IPS-NIHi11 (cell line): Measurements from ENCODE around the gene COL4A6.
"Not testable (repeated sequence)": the region's sequence is repeated elsewhere in the genome, so short reads cannot be mapped to it uniquely, and the experiment has no call there.

Source experiments
- DNase-seq: peaks from one replicate; pipeline ENCODE4 v3.0.0; 2012; ENCODE audit warnings: mixed read lengths, low spot score

Gene COL4A6

GRCh38 chrX:108399418-108400165, 38.6 kb downstream of the COL4A6 start:
- DNase-seq, result no peak

GRCh38 chrX:108397627-108398391, 40.4 kb downstream of the COL4A6 start:
- DNase-seq, result no peak

DNA sequence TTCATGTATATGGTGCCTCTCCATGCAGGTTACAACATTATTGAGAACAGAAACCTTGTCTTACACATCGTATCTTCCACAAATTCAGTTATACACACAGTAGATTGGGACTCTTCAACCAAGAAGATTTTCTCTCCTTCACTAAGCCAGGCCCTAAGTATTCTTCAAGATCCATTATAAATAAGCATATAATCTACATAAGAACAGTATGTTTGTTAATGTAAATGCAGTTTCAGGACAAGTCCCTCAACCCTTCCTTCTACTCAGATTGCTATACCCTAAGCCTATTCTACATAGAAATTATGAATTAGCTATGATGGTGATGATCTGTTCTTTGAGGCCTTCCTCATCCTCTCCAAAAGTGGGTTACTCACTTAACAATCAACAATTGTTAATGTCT, 41.2 kb downstream of the COL4A6 start:
- DNase-seq, result no peak

DNA sequence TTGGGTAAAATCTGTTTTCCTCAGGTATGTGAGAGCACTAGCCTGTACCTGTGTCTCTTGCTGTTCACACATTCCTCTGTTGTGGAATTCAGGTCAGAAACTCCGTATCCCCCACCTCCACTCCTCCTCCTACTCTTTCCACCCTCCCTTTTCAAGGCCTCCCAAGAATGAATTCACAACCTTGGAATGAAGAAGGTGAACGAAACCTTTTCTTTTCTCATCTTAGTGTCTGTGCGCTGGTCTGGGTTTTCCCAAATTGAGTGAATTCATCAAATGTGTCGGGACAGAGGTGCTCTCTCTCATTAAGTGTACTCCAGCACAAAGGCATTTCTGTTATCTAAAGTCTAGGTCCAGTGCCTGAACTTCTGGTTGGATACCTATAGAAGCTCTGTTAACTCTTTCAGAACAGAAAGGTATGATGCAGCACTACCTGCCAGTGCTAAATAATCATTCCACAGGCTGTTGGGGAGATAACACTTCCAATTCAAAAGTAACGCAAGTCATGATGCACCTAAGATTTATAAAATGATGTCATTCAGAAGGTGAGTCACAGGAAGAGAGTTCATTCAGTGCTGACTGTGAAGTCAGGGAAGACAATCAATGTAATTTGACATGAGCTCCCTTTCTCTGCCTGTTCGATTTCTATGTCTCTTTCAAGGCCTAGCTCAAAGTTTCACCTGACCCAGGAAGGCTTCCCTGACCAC, 41.9 kb downstream of the COL4A6 start:
- DNase-seq, result peak; percentile 21

DNA sequence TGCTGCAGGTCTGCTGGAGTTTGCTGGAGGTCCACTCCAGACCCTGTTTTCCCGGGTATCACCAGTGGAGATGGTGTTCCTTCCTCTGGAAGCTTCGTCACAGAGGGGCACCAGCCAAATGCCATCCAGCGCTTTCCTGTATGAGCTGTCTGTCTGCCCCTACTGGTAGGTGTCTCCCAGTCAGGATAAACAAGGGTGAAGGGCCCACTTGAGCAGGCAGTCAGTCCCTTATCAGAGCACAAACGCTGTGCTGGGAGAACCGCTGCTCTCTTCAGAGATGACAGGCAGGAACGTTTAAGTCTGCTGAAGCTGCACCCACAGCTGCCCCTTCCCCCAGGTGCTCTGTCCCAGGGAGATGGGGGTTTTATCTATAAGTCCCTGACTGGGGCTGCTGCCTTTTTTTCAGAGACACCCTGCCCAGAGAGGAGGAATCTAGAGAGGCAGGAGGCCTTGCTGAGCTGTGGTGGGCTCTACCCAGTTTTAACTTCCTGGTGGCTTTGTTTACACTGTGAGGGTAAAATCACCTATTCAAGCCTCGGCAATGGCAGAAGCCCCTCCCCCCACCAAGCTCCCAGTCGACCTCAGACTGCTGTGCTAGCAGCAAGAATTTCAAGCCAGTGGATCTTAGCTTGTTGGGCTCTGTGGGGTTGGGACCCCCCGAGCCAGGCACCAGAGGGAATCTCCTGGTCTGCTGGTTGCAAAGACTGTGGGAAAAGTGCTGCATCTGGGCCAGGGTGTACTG, 47.1 kb downstream of the COL4A6 start:
- DNase-seq, result not testable (repeated sequence)

GRCh38 chrX:108384783-108385182, 53.4 kb downstream of the COL4A6 start:
- no peak for DNase-seq

DNA sequence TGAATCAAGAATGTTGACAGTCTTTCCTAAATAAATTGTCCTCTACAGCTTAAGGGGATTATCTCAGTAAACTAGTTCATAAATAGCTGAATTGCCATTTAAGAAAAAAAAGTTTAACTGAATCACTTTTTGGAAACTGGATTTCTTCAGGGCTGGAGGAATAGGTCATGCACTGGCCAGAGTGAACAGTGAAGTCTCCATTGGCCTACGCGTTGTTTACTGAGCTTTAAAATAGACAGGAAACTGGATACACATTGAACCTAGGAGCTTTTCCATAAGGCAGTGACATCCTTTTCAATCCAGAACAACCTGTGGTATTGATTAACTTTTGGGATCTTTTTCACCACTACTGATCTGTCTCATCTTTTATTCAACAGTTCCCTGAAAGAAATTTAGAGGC, 58.0 kb downstream of the COL4A6 start:
- no peak for DNase-seq

DNA sequence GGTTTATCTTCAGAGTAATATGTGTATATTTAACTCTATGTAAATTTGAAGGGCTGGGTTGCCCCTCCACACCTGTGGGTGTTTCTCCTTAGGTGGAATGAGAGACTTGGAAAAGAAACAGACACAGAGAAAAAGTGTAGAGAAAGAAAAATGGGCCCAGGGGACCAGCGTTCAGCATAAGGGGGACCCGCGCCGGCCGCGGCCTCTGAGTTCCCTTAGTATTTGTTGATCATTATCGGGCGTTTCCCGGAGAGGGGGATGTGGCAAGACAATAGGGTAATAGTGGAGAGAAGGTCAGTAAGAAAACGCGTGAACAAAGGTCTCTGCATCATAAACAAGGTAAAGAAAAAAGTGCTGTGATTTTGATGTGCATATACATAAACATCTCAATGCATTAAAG, 61.4 kb downstream of the COL4A6 start:
- DNase-seq, result not testable (repeated sequence)

- not testable (repeated sequence) for DNase-seq
These were observed 62.6 kb downstream of the COL4A6 start for GRCh38 chrX:108375591-108375990.

GRCh38 chrX:108366644-108367406, 71.4 kb downstream of the COL4A6 start:
- DNase-seq, result no peak

DNA sequence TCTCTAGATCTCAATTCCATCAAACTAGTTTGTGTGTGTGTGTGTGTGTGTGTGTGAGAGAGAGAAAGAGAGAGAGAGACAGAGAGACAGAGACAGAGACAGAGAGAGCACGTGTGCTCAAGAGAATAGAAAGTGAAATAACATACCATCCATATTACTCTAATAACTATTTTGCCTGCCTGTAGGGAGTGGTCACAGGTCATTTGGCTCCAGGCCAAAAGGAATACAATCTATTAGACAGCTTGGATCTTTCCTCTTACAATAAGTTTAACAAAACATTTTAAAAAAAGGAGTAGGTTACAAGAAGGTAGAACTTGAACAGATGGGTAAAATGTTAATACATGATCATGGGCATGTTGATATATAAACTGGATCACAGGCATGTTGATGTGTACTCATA, 76.2 kb downstream of the COL4A6 start:
- no peak for DNase-seq

DNA sequence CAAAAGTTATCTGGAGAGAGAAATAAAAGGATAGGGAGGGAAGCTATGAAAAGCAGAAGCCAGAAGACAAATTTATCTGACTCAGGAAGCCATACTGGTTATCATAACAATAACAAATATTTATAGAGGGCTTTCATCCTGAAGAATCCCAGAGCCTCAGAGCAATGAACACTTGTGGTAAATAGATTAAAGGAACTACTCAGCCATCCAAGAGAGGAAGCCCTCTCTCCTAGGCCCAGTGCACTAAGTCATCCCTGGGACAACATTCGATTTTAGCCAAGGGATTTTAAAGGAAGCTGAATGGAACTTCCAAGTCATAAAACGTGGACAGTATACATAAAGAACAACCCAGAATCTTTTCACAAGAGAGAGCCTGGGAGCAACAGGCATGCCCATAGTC, 76.9 kb downstream of the COL4A6 start:
- no peak for DNase-seq

DNA sequence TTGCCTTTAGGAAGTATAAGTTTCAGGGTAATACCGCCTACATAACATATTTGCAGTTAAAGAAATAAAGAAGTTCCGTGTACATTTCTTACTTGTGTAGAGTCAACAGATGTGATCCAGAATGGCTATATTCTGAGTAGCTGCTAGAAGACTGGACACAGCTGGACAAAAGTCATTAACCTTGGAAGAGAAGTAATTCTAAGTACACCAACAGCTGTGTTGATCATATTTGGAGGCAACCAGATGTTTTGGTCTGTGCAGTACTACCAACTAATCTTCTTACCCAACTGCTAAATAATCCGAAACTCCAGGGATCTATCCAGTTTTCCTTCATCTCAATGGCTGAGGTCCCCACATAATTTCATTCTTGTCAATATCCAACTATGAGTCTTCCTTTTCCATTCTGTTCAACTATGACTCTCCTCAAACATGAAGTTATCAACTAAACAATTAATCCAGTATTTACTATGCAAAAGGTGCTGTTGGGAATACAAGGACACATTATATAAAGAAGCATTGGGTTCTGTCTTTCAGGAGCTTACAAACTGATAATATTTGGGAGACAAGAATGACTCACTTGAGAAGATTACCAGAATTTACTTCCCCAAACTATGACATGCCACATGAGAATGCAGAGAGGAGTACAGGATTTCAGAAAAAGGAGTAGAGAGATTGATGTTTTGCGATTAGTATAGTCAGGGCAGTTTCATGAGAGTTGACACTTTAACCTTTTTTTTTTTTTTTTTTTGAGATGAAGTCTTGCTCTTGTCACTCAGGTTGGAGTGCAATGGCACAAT, 78.2 kb downstream of the COL4A6 start:
- no peak for DNase-seq

DNA sequence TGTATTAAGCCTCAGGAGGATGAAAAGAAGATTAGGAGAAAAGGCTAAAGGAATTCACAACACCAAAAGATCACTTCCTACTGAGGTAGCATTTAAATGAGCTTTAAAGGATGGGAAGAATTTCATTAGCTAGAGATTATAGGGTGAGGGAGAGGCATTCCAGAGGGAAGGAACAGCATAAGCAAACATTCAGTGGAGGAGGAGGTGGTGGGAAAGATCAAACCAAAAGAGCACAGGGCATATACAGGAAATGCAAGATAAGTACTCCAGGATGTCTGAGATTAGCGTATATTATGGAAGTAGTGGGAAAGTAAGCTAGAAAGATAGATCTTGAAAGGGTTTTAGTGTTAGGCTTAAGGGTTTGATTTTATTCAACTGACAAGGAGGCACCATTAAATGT, 84.8 kb downstream of the COL4A6 start:
- no peak for DNase-seq

DNA sequence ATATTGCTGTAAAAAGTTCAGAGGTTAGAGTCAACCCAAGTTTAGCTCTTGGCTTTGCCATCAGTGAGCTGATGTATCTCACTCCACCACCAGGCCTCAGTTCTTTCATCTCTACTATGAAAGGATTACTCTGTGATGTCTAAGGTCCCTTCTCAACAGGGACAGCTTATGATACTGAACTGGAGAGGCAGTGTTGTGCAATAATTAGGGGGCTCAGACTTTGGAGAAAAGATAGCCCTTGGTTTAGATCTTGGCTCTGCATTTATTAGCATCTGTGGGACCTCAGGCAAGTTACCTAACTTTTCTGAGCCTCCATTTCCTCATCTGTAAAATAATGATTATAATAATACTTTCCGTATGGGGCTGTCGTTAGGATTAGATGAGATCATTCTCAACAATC, 89.0 kb downstream of the COL4A6 start:
- no peak for DNase-seq

GRCh38 chrX:108348525-108348924, 89.7 kb downstream of the COL4A6 start:
- DNase-seq, result no peak

- DNase-seq, result peak; percentile 35
These were observed 90.4 kb downstream of the COL4A6 start for GRCh38 chrX:108347800-108348199.

DNA sequence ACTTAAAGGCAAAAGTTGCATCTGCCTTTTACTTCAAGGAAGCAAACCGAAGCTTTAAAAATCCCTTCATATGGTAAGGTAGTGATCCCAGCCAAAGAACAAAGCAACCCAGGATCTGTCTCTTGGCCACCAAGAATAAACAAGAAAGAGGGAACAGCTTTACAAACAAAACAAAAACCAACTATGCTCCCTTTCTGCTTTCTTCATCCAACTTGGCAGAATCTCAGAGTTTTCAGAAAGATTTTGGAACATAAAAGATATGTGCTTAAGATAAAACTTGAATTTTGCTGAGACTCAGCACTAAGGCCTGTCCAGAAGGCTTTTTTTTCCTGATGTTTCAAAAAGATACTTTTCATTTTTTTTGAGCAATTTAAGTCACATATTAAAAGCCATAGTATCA, 94.0 kb downstream of the COL4A6 start:
- no peak for DNase-seq

DNA sequence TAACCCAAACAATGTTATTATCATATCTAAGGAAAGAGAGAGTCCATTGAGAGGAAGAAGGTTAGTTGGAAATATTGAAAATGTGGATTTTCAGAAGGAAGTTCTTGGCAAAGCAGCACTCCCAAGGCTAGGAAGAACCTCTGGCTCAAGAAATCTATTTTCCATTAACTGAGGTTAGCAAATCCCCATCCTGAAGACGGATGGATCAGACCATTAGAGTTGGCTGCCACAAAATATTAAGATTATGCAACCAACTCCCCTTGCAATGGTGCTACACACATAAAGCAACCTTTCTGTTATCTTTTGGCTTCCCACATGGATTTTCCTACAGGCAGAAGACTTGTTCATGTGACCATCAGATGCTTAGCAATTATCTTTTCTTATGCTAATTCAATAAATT, 96.3 kb downstream of the COL4A6 start:
- no peak for DNase-seq

- DNase-seq, result no peak
These were observed 105.9 kb downstream of the COL4A6 start for GRCh38 chrX:108332281-108332680.
